Spleen (tissue), 11 donors: Measurements from ENCODE around the gene ATP6V1G2. TPM values are rescaled to one million over a fixed set of nuclear protein-coding genes. Genes with fewer than 3 reads are reported as not detected.

Experiments
- DNase-seq: peaks from one replicate; pipeline ENCODE4 v3.0.0-alpha.2; 2020
- H3K27ac ChIP-seq, 8 donors: fragments of 200-600 bp; sonication (generic) in 7 of 8; 1 replicate in 4 of 8; 2 replicates in 4 of 8; pipeline versions ENCODE4 v1.5.0 to v1.8.0; 2016 to 2021; ENCODE audit warnings: inconsistent platforms in 4 of 8, mild to moderate bottlenecking in 4 of 8, moderate library complexity in 1 of 8
- H3K27me3 ChIP-seq, 7 donors: fragments of 200-600 bp; sonication (generic) in 6 of 7; replicated peaks in 1 of 7; 1 replicate in 4 of 7; 2 replicates in 3 of 7; pipeline versions ENCODE4 v1.5.0 to v1.8.0; 2016 to 2021; ENCODE audit warnings: inconsistent platforms in 3 of 7, mild to moderate bottlenecking in 1 of 7
- H3K36me3 ChIP-seq, 6 donors: fragments of 200-600 bp; sonication (generic) in 5 of 6; 1 replicate in 4 of 6; 2 replicates in 2 of 6; pipeline versions ENCODE4 v1.5.0 to v1.8.0; 2016 to 2021; ENCODE audit warnings: inconsistent platforms in 2 of 6
- H3K4me1 ChIP-seq, 6 donors: fragments of 200-600 bp; sonication (generic) in 5 of 6; 1 replicate in 3 of 6; 2 replicates in 3 of 6; pipeline versions ENCODE4 v1.5.0 to v1.8.0; 2016 to 2021; ENCODE audit warnings: inconsistent platforms in 3 of 6
- H3K4me3 ChIP-seq, 8 donors: fragments of 200-600 bp; sonication (generic) in 7 of 8; 1 replicate in 4 of 8; 2 replicates in 4 of 8; pipeline versions ENCODE4 v1.5.0 to v1.8.0; 2016 to 2021; ENCODE audit warnings: inconsistent platforms in 4 of 8, mild to moderate bottlenecking in 4 of 8, moderate library complexity in 2 of 8
- H3K9me3 ChIP-seq, 8 donors: fragments of 200-600 bp; sonication (generic) in 7 of 8; 1 replicate in 4 of 8; 2 replicates in 4 of 8; pipeline versions ENCODE4 v1.5.0 to v1.8.0; 2016 to 2021; ENCODE audit warnings: inconsistent platforms in 4 of 8
- CTCF ChIP-seq, 11 experiments: fragments of 200-600 bp in 7 of 11; fragments of 450-650 bp in 4 of 11; sonication (generic) in 4 of 11; IDR thresholded peaks in 8 of 11; conservative IDR thresholded peaks in 3 of 11; 1 replicate in 7 of 11; 2 replicates in 4 of 11; pipeline versions ENCODE4 v1.4.0 to v1.8.0; 2016 to 2021; ENCODE audit warnings: antibody characterized with exemption in 11 of 11, inconsistent platforms in 4 of 11, mild to moderate bottlenecking in 1 of 11
- POLR2A ChIP-seq, 3 donors: fragments of 450-650 bp; IDR thresholded peaks; one replicate each; pipeline ENCODE4 v1.5.1; 2017; ENCODE audit warnings: antibody characterized with exemption in 3 of 3, mild to moderate bottlenecking in 1 of 3
- POLR2AphosphoS5 ChIP-seq, 3 donors: sonication (generic); formaldehyde crosslinking; IDR thresholded peaks; one replicate each; pipeline ENCODE4 v1.5.1; 2017; ENCODE audit warnings: antibody characterized with exemption in 3 of 3
- WGBS, 5 donors: extraction: QIAGEN DNeasy Blood & Tissue Kit in 3 of 5; methylation state at CpG; one replicate each; pipeline versions ENCODE4 v1.1.5 to v1.1.7; 2013 to 2018; 5-methylcytosine and 5-hydroxymethylcytosine counted together
- intact Hi-C: fragments of 100-400 bp; cut with DNase I; formaldehyde crosslinking; loops from one replicate; pipeline ENCODE4 v1.15.0; 2023; ENCODE audit warnings: low total_unique reads
- polyA plus RNA-seq, 3 donors: library from polyadenylated mRNA; stranded (reverse); fragments of 200-250 nt; gene quantifications; one replicate each; pipeline ENCODE4 v1.2.1, GENCODE V29; 2013
- total RNA-seq, 7 donors: library from RNA; depleted of rRNA in 3 of 7; stranded (reverse); fragments of >200 nt in 3 of 7; fragmentation: NEBNext Ultra II Directional in 4 of 7; extraction: Animal tissue kit (Norgen Biotek cat#: 25700) in 4 of 7; gene quantifications; one replicate each; pipeline versions ENCODE4 v1.1.0 to v1.2.1, GENCODE V29; 2016 to 2021
- donor health status: healthy with polysubstance abuse.
- donor health status: DM: no; HTN: no; CAD: no; lungs with moderate emphysema.
- donor health status: DM: no; HTN: no; CAD: no.
- donor health status: Bipolar disorder and iron deficiency.
- donor health status: healthy.
- donor health status: DM: no; HTN: no; CAD: no.
- donor health status: DM: yes; HTN: yes; CAD: no.

The ATP6V1G2 gene
- total and polyA plus RNA-seq, 10 donors: 1.9 to 3.7 (median 2.6) TPM

GRCh38 chr6:31575335-31575901 is 29.0 kb upstream of the ATP6V1G2 start, which contains the start of gene TNF:
Gene TNF, plus strand, starts transcription at chr6:31575565. Its CDS starts 177 bp downstream, at chr6:31575742.
- WGBS, 5 donors: 12 to 35% (median 19%) methylated on average over 13 to 19 of the region's 19 CpGs
- TF ChIP-seq CTCF (IDR thresholded peaks at IDR 0.05 in 8 of 11, conservative IDR thresholded peaks at IDR 0.05 in 3 of 11) (no peak), POLR2AphosphoS5 (IDR thresholded peaks at IDR 0.05) (peak; percentile 71 to 100 (median 92)), POLR2A (IDR thresholded peaks at IDR 0.05) (peak; percentile 60 to 95 (median 93))
- H3K27ac ChIP-seq: peak within 1 kb of the TSS; percentile 75 to 98 (median 86)
- peaks cover 37 to 100% (median 84%) of the 10 kb centered on the region in 6 donors for H3K4me1 ChIP-seq
- no peaks in the 10 kb centered on the region for H3K27me3 ChIP-seq
- H3K9me3 ChIP-seq: no peaks in the 10 kb centered on the region
- DNase-seq: peak; percentile 89
- intact Hi-C loops: no loop called here
- peak within 1 kb of the TSS; percentile 58 to 97 (median 64) for H3K4me3 ChIP-seq
- peaks cover 0 to 22% (median 1%) of the 10 kb centered on the region in 6 donors for H3K36me3 ChIP-seq

- intact Hi-C loops: no loop called here
- TF ChIP-seq POLR2AphosphoS5 (IDR thresholded peaks at IDR 0.05) (no peak), CTCF (IDR thresholded peaks at IDR 0.05 in 8 of 11, conservative IDR thresholded peaks at IDR 0.05 in 3 of 11) (no peak), POLR2A (IDR thresholded peaks at IDR 0.05) (no peak)
- Histone ChIP-seq H3K36me3 (peaks cover 0 to 22% (median 1%) of the 10 kb centered on the region in 6 donors), H3K4me1 (peaks cover 39 to 100% (median 83%) of the 10 kb centered on the region in 6 donors), H3K4me3 (peak overlapping the region in 5 of 8 donors; percentile 60 to 97 (median 65)), H3K27me3 (no peaks in the 10 kb centered on the region), H3K9me3 (no peaks in the 10 kb centered on the region), H3K27ac (peak overlapping the region; percentile 75 to 98 (median 86))
- WGBS, 5 donors: 60 to 79% (median 73%) methylated on average over 14 of the region's 14 CpGs
- no peak for DNase-seq
These were observed 28.0 kb upstream of the ATP6V1G2 start for GRCh38 chr6:31574106-31575061.

GRCh38 chr6:31573239-31574105 is 27.1 kb upstream of the ATP6V1G2 start:
- intact Hi-C loops: no loop called here
- TF ChIP-seq POLR2AphosphoS5 (IDR thresholded peaks at IDR 0.05) (no peak), CTCF (IDR thresholded peaks at IDR 0.05 in 8 of 11, conservative IDR thresholded peaks at IDR 0.05 in 3 of 11) (no peak), POLR2A (IDR thresholded peaks at IDR 0.05) (no peak)
- peaks cover 45 to 100% (median 83%) of the 10 kb centered on the region in 6 donors for H3K4me1 ChIP-seq
- peak overlapping the region in 1 of 8 donors; percentile 71 for H3K4me3 ChIP-seq
- 84 to 95% (median 90%) methylated on average over 9 of the region's 9 CpGs for WGBS, 5 donors
- H3K36me3 ChIP-seq: peaks cover 0 to 20% (median 1%) of the 10 kb centered on the region in 6 donors
- H3K9me3 ChIP-seq: no peaks in the 10 kb centered on the region
- no peaks in the 10 kb centered on the region for H3K27me3 ChIP-seq
- peak overlapping the region; percentile 36 to 98 (median 89) for H3K27ac ChIP-seq
- peak; percentile 58 for DNase-seq
